HG03025 (cell line): Measurements from ENCODE around the gene ABCB9.
"Not testable (repeated sequence)": the region's sequence is repeated elsewhere in the genome, so short reads cannot be mapped to it uniquely, and the experiment has no call there.

ENCODE experiments used
- ATAC-seq: cut with Tn5 transposase; IDR thresholded peaks from one replicate; pipeline ENCODE4 v1.9.1; 2021; ENCODE audit warnings: mild to moderate bottlenecking, moderate library complexity; ENCODE audit not compliant: unreplicated experiment, low FRiP score

The ABCB9 gene

DNA sequence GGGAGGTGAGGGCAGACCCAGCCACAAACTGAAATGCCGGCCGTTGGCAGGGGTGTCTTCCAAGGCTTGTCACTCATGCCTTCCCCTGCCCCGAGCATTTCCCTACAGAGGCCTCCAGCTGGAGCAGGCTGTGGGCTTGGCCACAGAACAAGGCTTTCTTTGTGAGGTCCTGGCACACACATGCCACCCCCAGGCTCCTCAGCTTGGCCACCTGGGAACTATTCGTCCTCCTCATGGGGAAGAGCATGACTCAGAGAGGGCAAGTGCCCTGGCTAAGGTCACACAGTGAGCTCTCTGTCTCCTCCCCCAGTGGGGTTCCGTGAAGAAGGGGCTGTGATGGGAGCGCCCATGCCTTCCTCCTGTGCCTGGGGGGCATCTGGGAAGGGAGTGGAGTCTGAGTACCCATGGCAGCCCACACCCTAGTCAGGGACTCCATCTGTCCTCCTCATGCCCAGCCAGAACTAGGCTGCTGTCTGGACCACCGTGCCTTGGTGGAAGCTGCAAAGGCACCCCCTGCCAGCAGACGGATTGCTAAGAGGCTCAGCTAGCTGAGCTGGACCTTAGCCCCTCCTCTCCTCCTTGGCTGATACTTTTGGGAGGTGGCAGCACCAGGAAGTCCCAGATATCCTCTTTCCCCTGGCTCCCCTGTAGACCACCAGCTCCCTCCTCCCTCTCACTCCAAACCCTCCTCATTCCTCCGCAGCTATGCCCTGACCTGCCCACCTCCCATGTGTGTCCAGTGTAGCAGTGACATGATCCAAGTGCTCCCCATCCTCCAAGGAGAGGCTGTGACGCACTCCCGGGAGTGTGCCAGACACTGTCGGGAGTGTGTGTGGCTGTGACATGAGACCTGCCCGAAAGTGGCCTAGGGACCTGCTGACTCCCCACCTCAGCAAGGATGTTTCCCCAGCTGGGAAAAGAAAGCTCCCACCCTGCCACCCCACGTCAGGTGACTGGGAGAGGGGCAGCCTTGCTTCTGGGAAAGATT lies 21.4 kb downstream of the ABCB9 start:
- no peak for ATAC-seq

DNA sequence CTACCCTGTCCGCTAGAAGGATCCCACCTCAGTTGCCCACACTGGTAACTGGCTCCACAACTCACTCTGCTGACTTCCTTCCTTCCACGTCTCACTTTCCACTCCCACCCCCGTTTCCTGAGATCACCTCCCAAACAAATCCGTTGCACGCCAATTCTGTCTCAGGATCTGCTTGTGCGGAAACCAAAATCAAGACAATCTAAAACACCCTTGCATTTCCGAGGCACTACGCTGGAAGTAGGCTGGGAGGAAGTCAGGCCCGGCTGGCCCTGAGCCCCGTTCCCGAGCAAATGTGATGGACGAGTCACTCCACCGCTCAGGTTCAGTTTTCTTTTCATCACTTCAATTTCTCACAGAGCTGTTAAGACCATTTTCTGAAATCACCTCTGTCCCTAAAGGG lies 23.1 kb downstream of the ABCB9 start:
- ATAC-seq = no peak

GRCh38 chr12:122942637-122943036 lies 23.6 kb downstream of the ABCB9 start:
- ATAC-seq = no peak

DNA sequence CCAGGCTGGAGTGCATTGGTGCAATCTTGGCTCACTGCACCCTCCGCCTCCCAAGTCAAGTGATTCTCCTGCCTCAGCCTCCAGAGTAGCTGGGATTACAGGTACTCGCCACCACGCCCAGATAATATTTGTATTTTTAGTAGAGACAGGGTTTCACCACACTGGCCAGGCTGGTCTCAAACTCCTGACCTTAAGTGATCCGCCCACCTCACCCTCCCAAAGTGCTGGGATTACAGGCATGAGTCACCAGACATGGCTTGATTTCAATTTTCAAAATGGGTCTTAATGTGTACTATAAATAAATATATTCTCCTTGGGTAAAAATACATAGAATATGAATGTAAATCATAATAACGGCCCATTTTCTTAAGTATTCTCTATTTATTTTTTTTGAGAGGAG lies 24.9 kb downstream of the ABCB9 start:
- not testable (repeated sequence) for ATAC-seq

GRCh38 chr12:122939125-122939524 lies 27.1 kb downstream of the ABCB9 start:
- ATAC-seq = no peak

DNA sequence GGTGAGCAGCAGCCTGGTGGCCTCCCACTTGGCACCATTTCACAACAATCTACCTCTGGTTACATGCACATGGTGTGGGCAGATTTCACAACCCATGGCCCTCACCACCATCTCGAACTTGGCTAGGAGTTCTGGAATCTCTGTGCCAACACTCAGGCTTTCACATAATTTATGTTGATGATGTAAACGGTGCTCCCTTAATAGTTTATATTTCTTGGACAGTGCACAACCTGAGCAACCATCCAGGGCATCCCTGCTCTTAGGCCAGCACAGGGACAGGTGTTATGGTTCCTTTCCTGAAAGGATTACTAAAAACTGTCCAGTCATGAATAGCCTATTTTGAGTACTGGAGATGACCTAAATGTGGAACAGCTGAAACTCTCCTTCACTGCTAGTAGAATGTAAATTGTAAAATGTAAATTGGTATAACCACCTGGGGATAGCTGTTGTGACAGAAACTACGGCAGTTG lies 28.6 kb downstream of the ABCB9 start:
- ATAC-seq = no peak

DNA sequence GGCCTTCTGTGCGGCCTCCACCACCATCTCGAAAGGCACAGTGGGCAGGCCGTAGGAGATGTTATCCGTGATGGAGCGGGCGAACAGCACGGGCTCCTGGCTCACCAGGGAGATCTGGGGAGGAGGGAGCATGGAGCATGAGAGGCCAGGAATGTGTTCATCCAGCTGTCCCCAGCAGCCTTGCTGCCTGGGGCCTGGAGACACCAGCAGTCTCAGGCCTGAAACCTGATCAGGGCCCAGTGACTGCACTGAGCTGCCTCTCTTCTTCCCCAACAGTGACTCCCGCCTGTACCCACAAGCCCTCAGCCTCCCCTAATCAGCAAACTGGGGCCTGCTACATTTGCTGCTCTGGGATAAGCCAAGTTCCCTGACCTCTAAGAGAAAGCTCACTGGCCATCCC lies 30.9 kb downstream of the ABCB9 start:
- no peak for ATAC-seq

- no peak for ATAC-seq
These were observed 31.5 kb downstream of the ABCB9 start for GRCh38 chr12:122934722-122935121.

DNA sequence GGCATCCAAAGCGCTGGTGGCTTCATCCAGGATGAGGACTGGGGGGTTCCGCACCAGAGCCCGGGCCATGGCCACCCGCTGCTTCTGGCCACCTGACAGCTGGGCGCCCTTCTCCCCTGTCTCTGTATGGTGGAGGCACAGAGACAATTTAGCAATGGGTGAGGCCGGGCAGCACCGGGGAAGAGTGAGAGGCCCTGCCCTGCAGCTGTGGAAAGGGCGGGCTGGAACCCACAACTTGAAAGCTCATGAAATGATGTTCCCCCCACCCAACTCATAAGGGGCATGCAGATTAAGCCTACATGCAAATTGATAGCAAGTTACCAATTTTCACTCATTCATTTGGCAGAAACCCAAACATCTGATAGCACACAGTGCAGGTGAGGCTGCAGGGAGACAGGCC lies 34.1 kb downstream of the ABCB9 start:
- ATAC-seq = no peak

GRCh38 chr12:122929812-122930211 lies 36.5 kb downstream of the ABCB9 start:
- no peak for ATAC-seq

GRCh38 chr12:122929148-122929538 lies 37.1 kb downstream of the ABCB9 start:
- no peak for ATAC-seq

DNA sequence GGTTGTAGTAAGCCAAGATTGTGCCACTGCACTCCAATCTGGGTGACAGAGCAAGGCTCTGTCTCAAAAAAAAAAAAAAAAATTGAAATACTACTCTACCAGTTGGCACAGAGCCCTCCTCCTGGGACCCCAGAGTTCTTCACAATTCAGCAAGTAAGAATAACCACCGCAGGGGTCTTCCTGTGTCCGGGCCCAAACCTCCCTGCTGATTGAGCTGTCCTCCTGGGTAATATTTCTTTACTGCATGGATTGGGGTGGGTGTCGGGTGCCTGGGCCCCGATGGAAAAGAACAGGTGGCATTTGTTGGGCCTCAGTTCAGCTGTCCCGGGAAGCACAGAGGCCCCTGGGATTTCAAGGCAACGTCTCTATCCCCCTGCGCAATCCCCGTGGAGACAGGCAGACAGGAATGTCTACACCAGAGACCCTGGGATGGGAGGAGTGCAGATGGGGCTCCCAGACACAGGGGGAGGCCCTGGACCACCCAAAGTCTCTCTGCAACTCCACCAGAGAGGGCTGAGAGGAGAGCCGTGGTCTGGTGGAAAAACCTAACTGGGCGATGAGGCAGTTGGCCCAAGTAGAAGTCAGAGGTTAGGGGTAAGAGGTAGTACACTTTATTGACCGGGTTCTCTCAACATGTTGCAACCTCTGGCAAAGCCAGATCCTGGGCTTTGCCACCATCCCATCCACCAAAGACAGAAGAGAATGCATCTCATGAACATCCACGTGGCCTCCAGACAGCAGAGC lies 37.7 kb downstream of the ABCB9 start:
- no peak for ATAC-seq

DNA sequence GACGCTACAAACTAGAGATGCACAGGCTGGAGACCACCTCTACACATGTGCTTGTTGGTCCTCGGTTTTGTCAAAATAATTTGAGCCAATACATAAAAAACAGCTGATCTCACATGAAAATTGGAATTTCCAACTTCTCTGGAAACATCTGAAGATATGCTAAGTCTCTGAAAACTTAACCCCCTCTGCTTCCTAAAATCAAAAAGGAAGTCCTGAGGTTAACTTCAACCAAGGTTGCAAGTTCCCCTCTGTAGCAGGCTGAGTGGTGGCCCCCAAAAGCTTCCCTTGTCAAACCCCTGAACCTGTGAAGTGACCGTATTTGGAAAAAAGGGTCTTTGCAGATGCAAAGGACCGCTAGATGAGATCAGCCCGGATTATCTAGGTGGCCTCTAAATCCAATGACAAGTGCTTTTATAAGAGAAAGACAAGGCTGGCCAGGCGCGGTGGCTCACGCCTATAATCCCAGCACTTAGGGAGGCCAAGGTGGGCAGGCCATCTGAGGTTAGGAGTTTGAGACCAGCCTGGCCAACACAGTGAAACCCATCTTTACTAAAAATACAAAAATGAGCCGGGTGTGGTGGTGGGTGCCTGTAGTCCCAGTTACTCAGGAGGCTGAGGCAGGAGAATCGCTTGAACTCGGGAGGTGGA lies 38.4 kb downstream of the ABCB9 start:
- no peak for ATAC-seq

DNA sequence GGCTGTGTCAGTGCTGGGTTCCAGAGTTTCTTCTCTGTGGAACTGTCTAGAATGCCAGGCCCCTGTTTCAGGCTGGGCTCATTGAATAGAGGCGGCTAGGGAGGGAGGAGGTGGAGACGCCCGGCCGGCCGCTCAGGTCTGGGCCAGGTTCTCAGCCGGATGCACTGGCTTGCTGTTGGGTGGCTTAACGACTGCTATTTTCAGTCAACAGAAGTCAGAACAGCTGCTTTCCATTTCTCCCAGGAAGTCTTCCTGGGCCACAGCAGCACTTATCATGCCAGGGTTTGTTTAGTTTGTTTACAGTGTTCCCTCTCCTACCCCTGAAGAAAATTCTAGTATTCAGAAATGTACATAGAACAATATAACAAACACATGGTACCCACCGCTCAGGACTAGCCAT lies 44.3 kb downstream of the ABCB9 start:
- ATAC-seq = no peak

DNA sequence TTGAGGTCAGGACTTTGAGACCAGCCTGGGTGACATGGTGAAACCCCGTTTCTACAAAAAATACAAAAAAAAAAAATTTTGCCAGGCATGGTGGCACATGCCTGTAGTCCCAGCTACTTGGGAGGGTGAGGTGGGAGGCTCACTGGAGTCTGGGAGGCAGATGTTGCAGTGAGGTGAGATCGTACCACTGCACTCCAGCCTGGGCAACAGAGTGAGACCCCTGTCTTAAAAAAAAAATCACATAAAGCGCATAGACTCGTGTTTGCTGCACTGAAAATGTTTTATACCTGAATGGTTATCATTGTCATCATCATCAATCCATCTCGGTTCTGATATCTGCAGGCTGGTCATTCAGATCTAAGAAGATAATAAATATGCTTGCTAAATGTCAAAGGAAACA lies 45.6 kb downstream of the ABCB9 start:
- no peak for ATAC-seq

DNA sequence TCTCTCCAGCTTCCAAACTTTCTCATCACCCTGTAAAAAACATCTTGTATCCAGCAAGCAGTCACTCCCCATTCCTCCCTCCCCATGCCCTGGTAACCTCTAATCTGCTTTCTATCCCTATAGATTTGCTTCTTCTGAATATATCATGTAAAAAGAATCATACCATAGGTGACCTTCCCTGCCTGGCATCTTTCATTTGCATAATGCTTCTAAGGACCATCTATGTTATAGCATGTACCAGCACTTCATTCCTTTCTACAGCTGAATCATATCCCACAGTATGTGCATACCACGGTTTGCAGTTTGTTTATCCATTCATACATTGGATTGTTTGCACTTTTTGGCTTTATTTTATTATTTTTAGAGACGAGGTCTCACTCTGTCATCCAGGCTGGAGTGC lies 47.4 kb downstream of the ABCB9 start:
- ATAC-seq = no peak

GRCh38 chr12:122917507-122918121 lies 48.6 kb downstream of the ABCB9 start:
- ATAC-seq = no peak

DNA sequence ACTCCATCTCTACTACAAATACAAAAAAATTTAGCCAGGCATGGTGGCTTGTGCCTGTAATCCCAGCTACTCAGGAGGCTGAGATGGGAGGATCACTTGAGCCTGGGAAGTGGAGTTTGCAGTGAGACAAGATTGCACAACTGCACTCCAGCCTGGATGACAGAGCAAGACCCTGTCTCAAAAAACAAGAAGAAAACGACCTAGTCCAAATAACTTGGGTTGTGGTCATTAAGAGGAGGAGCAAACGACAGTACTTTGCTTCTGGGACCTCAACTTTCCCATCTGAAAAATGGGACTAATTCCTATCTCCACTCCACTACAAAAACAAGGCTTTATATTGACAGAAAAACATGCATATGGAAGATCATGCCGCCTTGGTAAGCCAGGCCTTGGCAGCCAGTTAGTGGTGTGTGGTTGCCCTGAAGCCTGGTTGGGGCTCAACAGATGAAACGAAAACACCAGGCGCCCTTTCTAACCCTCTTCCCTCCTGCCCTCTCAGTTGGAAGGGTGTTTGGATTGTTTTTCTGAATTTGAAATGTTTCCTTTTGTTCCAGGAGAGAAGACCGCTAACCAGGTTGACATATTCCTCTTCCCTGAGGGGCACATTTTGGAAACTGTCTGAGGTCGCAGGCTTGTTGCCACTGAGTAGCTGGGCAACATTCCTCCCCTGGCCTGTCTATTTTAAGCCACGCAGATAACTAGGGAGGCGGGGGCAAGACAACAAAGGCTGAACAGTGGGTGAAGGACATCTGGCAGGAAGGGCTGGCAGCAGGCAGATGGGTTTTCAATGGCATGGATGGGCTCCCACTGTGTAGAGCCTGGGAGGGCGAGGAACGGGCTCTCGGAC lies 56.6 kb downstream of the ABCB9 start:
- ATAC-seq = no peak

DNA sequence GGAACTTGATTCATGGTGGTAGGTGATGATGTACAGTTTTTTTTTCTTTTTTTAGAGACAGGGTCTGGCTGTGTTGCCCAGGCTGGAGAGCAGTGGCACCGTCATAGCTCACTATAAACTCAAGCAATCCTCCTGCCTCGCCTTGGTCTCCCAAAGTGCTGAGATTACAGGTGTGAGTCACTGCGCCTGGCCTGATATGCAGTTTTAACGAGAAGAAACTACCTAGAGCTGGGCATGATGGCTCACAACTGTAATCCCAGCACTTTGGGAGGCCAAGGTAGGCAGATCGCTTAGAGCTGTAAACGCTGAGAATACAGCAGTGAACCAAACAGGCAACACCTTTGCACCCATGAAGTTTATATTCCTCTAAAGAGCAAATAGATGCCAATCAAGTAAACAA lies 57.3 kb downstream of the ABCB9 start:
- no peak for ATAC-seq

- not testable (repeated sequence) for ATAC-seq
These were observed 61.0 kb downstream of the ABCB9 start for GRCh38 chr12:122905258-122905657.
